Duodenal mucosa (tissue), 2 donors: Measurements from ENCODE around the gene TRAF3IP1.
"Not testable (repeated sequence)": the region's sequence is repeated elsewhere in the genome, so short reads cannot be mapped to it uniquely, and the experiment has no call there.

Experiments used
- H3K27ac ChIP-seq: one replicate; pipeline ENCODE4 v1.7.0; 2013; ENCODE audit warnings: low read depth, low read length
- H3K27me3 ChIP-seq, 2 donors: one replicate each; pipeline ENCODE4 v1.7.0; 2013; ENCODE audit warnings: low read length in 2 of 2, control low read depth in 1 of 2; ENCODE audit not compliant: insufficient read depth in 2 of 2, control insufficient read depth in 1 of 2
- H3K36me3 ChIP-seq, 2 donors: one replicate each; pipeline ENCODE4 v1.7.0; 2013; ENCODE audit warnings: low read length in 2 of 2, control low read depth in 1 of 2; ENCODE audit not compliant: insufficient read depth in 2 of 2, control insufficient read depth in 1 of 2
- H3K4me1 ChIP-seq, 2 donors: one replicate each; pipeline ENCODE4 v1.7.0; 2013; ENCODE audit warnings: low read length in 2 of 2, control low read depth in 1 of 2; ENCODE audit not compliant: insufficient read depth in 2 of 2, control insufficient read depth in 1 of 2
- H3K4me3 ChIP-seq, 2 donors: one replicate each; pipeline ENCODE4 v1.7.0; 2013; ENCODE audit warnings: low read length in 2 of 2, low read depth in 1 of 2
- H3K9ac ChIP-seq, 2 donors: one replicate each; pipeline ENCODE4 v1.7.0; 2013; ENCODE audit warnings: low read length in 2 of 2, low read depth in 1 of 2
- H3K9me3 ChIP-seq, 2 donors: one replicate each; pipeline ENCODE4 v1.7.0; 2013; ENCODE audit warnings: low read length in 2 of 2, control low read depth in 1 of 2; ENCODE audit not compliant: control insufficient read depth in 1 of 2

The TRAF3IP1 gene

DNA sequence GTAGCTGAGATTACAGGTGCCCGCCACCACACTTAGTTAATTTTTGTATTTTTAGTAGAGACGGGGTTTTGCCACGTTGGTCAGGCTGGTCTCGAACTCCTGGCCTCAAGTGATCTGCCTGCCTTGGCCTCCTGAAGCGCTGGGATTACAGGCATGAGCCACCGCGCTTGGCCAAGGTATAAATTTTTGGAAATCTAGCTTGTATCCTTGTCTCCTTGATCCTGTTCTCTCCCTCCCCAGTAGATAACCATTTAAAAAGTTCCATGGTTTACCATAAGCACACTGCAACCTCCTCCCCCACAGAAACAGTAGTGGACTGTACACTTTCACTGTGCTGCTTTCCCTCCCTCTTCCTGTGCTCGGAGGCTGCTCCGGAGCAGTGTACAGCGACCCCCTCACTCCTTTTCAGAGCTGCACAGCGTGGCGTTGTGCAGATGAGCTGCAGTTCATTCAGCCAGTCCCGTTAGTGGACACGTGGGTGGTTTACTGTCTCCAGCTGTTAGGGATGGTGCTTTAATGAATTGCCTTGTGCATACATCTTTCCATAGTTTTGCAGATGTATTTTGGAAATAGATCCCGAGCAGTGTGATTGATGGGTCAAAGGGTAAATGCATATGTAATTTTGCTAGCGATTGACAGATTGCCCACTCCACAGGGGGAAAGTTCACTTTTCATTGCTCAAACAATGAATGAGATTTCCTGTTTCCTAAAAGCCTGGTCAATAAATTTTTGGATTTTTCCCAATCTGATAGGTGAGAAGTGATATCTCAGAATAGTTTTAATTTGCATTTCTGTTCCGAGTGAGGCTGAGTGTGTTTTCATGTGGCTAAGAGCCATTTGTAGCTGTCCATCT lies 121.2 kb downstream of the TRAF3IP1 start:
- H3K9me3 ChIP-seq: no peaks in the 10 kb centered on the region
- no peak overlapping the region for H3K27ac ChIP-seq
- H3K36me3 ChIP-seq: peaks cover 21 to 46% of the 10 kb centered on the region in 2 donors
- peaks cover 7 to 10% of the 10 kb centered on the region in 2 donors for H3K4me1 ChIP-seq
- no peaks in the 10 kb centered on the region for H3K27me3 ChIP-seq
- H3K4me3 ChIP-seq: no peak overlapping the region
- no peak overlapping the region for H3K9ac ChIP-seq

DNA sequence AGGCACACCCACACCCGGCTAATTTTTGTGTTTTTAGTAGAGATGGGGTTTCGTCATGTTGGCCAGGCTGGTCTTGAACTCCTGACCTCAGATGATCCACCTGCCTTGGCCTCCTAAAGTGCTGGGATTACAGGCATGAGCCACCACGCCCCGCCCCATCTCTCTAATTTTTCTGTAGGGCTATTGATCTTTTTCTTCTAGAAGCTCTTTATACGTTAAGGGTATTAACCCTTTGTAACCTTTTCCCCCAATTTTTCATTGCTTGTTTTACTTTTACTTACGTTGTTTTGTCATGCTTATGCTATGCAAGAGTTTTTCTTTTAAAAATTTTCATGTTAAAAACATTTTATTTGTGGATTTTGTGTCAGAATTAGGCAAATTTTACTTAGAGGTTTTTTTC lies 121.9 kb downstream of the TRAF3IP1 start:
- not testable (repeated sequence) for H3K4me3 ChIP-seq, H3K9ac ChIP-seq, H3K9me3 ChIP-seq, H3K27me3 ChIP-seq, H3K27ac ChIP-seq
- H3K4me1 ChIP-seq: peaks cover 7 to 10% of the 10 kb centered on the region in 2 donors
- peaks cover 28 to 54% of the 10 kb centered on the region in 2 donors for H3K36me3 ChIP-seq

DNA sequence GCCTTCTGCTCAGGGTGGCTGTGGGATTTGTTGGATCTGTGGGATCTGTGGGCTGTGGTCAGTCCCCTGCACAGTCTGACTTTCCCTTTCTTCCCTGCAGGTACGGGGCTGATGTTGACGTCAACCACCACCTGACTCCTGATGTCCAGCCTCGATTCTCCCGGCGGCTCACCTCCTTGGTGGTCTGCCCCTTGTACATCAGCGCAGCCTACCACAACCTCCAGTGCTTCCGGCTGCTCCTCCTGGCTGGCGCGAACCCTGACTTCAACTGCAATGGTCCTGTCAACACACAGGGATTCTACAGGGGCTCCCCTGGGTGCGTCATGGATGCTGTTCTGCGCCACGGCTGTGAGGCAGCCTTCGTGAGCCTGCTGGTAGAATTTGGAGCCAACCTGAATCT lies 123.9 kb downstream of the TRAF3IP1 start:
- no peak overlapping the region for H3K4me3 ChIP-seq
- H3K36me3 ChIP-seq: peaks cover 39 to 59% of the 10 kb centered on the region in 2 donors
- no peak overlapping the region for H3K9ac ChIP-seq
- no peak overlapping the region for H3K27ac ChIP-seq
- H3K4me1 ChIP-seq: peaks cover 7 to 10% of the 10 kb centered on the region in 2 donors
- no peaks in the 10 kb centered on the region for H3K27me3 ChIP-seq
- no peaks in the 10 kb centered on the region for H3K9me3 ChIP-seq

DNA sequence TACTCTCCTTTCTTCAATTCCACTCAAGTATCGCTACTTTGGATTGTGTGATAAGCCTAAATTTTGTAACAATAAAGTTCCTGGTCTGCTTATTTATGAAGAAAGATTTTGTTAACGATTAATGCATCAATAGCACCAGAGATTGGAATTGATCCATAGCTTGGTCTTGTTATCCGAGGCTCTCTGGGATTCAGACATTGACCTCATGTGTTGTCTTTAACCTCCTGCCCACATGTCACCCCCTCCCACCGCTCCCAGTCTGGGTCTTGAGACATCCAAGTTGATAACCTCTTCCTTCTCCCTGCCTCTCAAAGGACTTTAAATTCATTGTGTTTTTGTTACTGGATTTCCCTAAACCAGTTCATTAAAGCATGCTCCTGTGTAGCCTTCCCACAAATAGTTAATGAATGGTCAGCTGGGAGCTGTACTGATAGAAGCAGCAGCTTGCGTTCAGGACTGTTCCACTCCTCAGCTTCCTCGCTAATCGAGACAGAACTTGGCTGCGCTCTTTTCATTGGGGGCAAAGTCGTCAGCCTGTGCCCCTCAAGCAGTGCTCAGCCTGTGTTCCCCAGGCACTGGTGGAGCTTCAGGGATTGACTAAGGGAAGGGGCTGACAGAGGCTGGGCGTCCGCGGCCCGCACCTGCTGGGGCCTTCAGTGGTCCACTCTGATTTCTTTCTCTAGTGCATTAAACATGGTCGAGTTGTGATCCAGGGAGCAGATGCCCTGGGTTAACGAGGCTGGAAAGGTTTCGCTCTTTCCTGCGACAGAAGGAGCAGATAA lies 125.3 kb downstream of the TRAF3IP1 start:
- H3K4me3 ChIP-seq: no peak overlapping the region
- H3K4me1 ChIP-seq: peaks cover 5 to 7% of the 10 kb centered on the region in 2 donors
- H3K36me3 ChIP-seq: peaks cover 47 to 65% of the 10 kb centered on the region in 2 donors
- H3K27ac ChIP-seq: no peak overlapping the region
- H3K27me3 ChIP-seq: no peaks in the 10 kb centered on the region
- H3K9me3 ChIP-seq: no peaks in the 10 kb centered on the region
- no peak overlapping the region for H3K9ac ChIP-seq

DNA sequence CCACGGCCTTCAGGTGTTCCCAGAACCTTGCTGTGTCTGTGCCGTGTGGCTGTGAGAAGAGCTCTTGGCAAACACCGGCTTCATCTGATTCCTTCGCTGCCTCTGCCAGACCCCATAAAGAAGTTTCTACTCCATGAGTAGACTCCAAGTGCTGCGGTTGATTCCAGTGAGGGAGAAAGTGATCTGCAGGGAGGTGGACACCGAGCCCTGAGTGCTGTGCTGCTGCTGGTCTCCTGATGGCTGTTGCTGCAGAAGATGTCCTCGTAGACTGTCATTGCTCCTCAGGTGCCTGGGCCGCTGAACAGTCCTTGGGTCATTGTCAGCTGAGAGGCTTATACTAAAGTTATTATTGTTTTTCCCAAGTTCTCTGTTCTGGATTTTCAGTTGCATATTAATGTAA lies 126.1 kb downstream of the TRAF3IP1 start:
- H3K36me3 ChIP-seq: peaks cover 54 to 71% of the 10 kb centered on the region in 2 donors
- H3K27me3 ChIP-seq: no peaks in the 10 kb centered on the region
- H3K9me3 ChIP-seq: no peaks in the 10 kb centered on the region
- no peak overlapping the region for H3K9ac ChIP-seq
- peaks cover 4 to 5% of the 10 kb centered on the region in 2 donors for H3K4me1 ChIP-seq
- no peak overlapping the region for H3K4me3 ChIP-seq
- no peak overlapping the region for H3K27ac ChIP-seq

DNA sequence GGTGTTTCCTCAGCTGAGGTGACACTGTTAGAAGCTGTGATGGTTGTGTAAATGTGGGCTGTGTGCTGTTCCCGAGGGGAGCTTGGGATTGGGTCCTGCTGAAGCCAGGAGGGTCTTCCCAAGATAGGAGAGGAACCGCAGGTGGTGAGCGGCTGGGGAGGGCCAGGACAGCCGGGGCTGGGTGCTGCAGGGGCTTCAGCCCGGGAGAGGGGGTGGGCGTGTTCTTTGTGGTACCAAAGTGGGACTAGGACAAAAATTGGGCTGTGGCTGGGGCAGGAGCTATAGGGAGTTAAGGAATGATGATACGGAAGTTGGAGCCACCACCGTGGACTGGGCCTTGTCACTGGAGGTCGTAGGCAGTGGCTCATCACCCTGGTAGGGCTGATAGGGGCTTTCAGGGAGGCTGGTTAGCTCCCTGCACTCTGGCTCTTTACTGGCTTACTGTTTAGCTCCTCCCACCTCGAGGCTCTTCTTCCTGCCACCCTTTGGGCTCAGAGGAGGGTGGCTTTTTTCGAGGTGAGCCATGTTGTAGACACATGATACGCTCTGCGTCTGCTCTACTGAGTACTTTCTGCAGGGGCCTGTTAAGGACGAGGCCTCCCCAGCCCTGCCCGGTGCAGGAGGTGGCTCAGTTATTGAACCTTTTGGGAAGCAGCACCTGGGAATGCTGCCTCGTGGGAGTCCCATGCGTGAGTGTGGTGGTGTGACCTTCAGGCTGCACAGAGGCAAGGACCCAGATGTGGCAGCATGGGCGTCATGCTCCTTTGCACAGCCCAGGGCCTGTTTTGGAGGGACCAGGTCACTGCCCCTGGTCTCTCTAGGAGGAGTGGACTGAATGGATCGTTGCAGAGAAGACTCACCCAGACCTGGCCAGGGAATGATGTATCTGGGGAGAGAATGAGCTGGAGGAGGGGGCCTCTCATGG lies 128.0 kb downstream of the TRAF3IP1 start:
- no peaks in the 10 kb centered on the region for H3K9me3 ChIP-seq
- no peaks in the 10 kb centered on the region for H3K27me3 ChIP-seq
- no peaks in the 10 kb centered on the region for H3K4me1 ChIP-seq
- no peak overlapping the region for H3K4me3 ChIP-seq
- no peak overlapping the region for H3K27ac ChIP-seq
- no peak overlapping the region for H3K9ac ChIP-seq
- H3K36me3 ChIP-seq: peaks cover 61 to 79% of the 10 kb centered on the region in 2 donors

DNA sequence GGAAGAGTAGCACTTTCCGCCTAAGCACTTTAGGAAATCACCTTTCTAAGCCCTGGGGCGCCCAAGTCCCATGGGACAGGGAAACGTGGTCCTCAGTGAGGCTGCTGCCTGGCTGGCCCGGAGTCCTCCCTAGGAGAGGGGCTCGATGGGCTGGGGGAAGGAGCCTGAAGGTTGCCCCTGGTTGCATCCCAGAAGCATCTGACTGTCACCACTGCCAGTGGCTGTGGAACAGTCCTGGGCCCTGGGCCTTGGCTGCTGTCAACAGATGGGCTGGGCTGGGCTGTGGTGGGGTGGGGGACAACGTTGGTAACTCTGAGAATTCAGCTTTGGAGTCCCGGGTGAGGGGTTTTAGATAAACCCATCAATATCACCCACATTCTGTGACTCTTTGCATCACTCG lies 128.9 kb downstream of the TRAF3IP1 start:
- no peak overlapping the region for H3K9ac ChIP-seq
- H3K27ac ChIP-seq: no peak overlapping the region
- H3K36me3 ChIP-seq: peaks cover 60 to 76% of the 10 kb centered on the region in 2 donors

DNA sequence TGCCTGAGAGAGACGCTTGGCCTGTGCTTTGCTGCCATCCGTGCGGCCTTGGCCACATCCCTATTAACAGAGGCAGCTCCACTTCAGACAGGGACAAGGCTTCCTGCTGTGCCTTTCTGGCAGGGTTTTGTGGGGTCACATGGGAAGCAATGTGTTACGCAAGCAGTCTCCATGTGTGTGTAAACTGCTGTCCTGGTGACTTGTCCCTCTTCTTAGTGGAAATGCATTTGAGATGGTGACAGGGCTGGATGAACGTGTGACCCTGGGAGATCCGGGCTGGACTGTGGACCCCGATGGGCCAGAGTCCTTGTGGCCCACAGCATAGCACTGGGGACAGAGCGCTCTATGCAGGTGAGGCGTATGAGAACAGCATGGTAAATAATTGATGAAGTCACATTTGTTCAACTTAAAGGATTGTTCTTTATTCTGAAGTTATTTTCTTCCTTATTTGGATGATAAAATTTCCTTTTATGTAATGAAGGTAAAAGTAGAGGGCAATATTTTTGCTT lies 129.6 kb downstream of the TRAF3IP1 start:
- H3K36me3 ChIP-seq: peaks cover 54 to 69% of the 10 kb centered on the region in 2 donors
- no peaks in the 10 kb centered on the region for H3K27me3 ChIP-seq
- no peak overlapping the region for H3K4me3 ChIP-seq
- H3K9ac ChIP-seq: no peak overlapping the region
- H3K9me3 ChIP-seq: no peaks in the 10 kb centered on the region
- no peaks in the 10 kb centered on the region for H3K4me1 ChIP-seq
- no peak overlapping the region for H3K27ac ChIP-seq

More for the DNA sequence above, 128.9 kb downstream of the TRAF3IP1 start:
- H3K4me3 ChIP-seq: no peak overlapping the region
- H3K4me1 ChIP-seq: no peaks in the 10 kb centered on the region
- no peaks in the 10 kb centered on the region for H3K9me3 ChIP-seq
- H3K27me3 ChIP-seq: no peaks in the 10 kb centered on the region

DNA sequence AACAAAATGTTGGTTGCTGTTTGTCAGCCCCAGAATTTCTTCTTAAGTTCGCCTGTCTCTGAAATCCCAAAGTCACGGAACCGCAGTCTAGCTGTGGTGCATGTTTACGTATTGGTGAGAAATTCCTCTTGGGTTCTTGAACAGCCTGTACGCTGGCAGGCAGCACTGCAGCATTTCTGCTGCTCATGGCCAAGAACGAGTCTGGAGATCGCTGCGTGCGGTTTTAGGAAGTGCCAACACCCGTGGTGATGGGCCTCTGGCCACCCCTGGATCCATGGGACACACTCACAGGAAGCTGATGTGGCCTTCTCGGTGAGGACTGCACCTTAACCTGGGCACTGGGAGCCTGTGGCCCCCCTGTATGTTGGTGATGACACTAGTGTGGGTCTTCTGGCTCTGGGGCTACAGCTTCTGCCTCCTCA lies 130.1 kb downstream of the TRAF3IP1 start:
- Histone ChIP-seq H3K4me3 (no peak overlapping the region), H3K27ac (no peak overlapping the region), H3K4me1 (no peaks in the 10 kb centered on the region), H3K9me3 (no peaks in the 10 kb centered on the region), H3K36me3 (peaks cover 50 to 65% of the 10 kb centered on the region in 2 donors), H3K9ac (no peak overlapping the region), H3K27me3 (no peaks in the 10 kb centered on the region)
